Smooth muscle cell (in vitro differentiated cells): ENCODE data around the gene SPTLC1. TPM values are rescaled to one million over a fixed set of nuclear protein-coding genes. Genes with fewer than 3 reads are reported as not detected.
A peak's percentile ranks its signal among the peaks of the same experiment; 100 is the strongest.
"Not testable (repeated sequence)": the region's sequence is repeated elsewhere in the genome, so short reads cannot be mapped to it uniquely, and the experiment has no call there.

Experiments
- DNase-seq: peaks from one replicate; lab custom pipeline; 2025; ENCODE audit not compliant: unreplicated experiment; lab: John Stamatoyannopoulos, UW
- H2AFZ ChIP-seq: fragments of 200-600 bp; sonication (generic); 2 replicates; pipeline ENCODE4 v1.6.0; 2016; ENCODE audit warnings: antibody characterized with exemption, low read depth, mild to moderate bottlenecking
- H3F3A ChIP-seq: fragments of 200-600 bp; sonication (generic); 2 replicates; pipeline ENCODE4 v1.6.0; 2017; ENCODE audit warnings: antibody characterized with exemption, low read depth
- H3K27ac ChIP-seq: fragments of 200-600 bp; sonication (generic); 2 replicates; pipeline ENCODE4 v1.5.1; 2016; ENCODE audit warnings: low read depth, mild to moderate bottlenecking
- H3K27me3 ChIP-seq: fragments of 200-600 bp; sonication (generic); 2 replicates; pipeline ENCODE4 v1.6.1; 2016; ENCODE audit warnings: low read depth, mild to moderate bottlenecking
- H3K36me3 ChIP-seq: fragments of 200-600 bp; sonication (generic); 2 replicates; pipeline ENCODE4 v1.5.1; 2016; ENCODE audit warnings: low read depth
- H3K4me1 ChIP-seq: fragments of 200-600 bp; sonication (generic); 2 replicates; pipeline ENCODE4 v1.5.1; 2016; ENCODE audit warnings: low read depth
- H3K4me2 ChIP-seq: fragments of 200-600 bp; sonication (generic); 2 replicates; pipeline ENCODE4 v1.6.0; 2016; ENCODE audit warnings: mild to moderate bottlenecking
- H3K4me3 ChIP-seq: fragments of 200-600 bp; sonication (generic); 2 replicates; pipeline ENCODE4 v1.5.1; 2016; ENCODE audit warnings: mild to moderate bottlenecking
- H3K79me2 ChIP-seq: fragments of 200-600 bp; sonication (generic); 2 replicates; pipeline ENCODE4 v1.6.0; 2016; ENCODE audit warnings: low read depth, mild to moderate bottlenecking
- H3K9ac ChIP-seq: fragments of 200-600 bp; sonication (generic); 2 replicates; pipeline ENCODE4 v1.6.0; 2016; ENCODE audit warnings: low read depth
- H3K9me3 ChIP-seq: fragments of 200-600 bp; sonication (generic); replicated peaks from 2 replicates; pipeline ENCODE4 v1.5.1; 2016; ENCODE audit warnings: low read depth
- H4K20me1 ChIP-seq: fragments of 200-600 bp; sonication (generic); 2 replicates; pipeline ENCODE4 v1.6.0; 2016; ENCODE audit warnings: low read depth
- WGBS: methylation state at CpG from one replicate; pipeline ENCODE4 v1.1.7; 2016; ENCODE audit warnings: low lambda C conversion rate; 5-methylcytosine and 5-hydroxymethylcytosine counted together
- polyA plus RNA-seq: library from polyadenylated mRNA; unstranded; fragments of >200 nt; fragmentation: Nextera tagmentation; extraction: Ambion mirVana; gene quantifications from 2 replicates; pipeline ENCODE4 v1.2.1, GENCODE V29; 2016
- total RNA-seq: library from RNA; depleted of rRNA; stranded (reverse); fragments of >200 nt; gene quantifications from 2 replicates; pipeline ENCODE4 v1.2.3, GENCODE V29; 2014
- TF ChIP-seq, protein P1 (sequence below): fragments of 200-600 bp; sonication (generic); IDR thresholded peaks from 2 replicates; pipeline ENCODE4 v1.5.1; 2017; ENCODE audit warnings: borderline replicate concordance, mild to moderate bottlenecking, antibody characterized with exemption; ENCODE audit not compliant: insufficient read depth, poor library complexity, severe bottlenecking

The SPTLC1 gene
- total and polyA plus RNA-seq, 2 experiments from 2014 or later = 75.6 to 168 TPM

DNA sequence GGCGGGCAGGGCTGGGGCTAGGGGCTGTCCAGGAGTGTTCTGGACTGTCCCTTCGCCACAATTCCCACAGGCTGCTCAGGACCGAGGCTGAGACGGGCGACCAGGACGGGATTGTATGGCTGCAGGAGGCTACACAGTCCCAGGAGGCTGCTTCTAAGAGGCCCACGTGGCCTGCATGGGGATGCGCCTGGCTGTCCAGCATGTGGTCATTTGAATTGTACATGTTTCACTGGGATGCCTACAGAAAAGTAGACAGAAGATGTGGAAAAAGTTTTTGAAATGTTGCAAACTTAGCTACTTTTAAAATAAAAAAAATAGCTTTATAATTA is 32.6 kb upstream of the SPTLC1 start:
- 85% methylated on average over 8 of the region's 8 CpGs for WGBS
- Histone ChIP-seq H4K20me1 (no peaks in the 10 kb centered on the region), H3F3A (peaks cover 4% of the 10 kb centered on the region), H3K4me3 (no peak overlapping the region), H3K9me3 (no peaks in the 10 kb centered on the region), H3K9ac (peak overlapping the region; percentile 98), H3K79me2 (no peaks in the 10 kb centered on the region), H3K27me3 (no peaks in the 10 kb centered on the region), H3K4me1 (peaks cover 16% of the 10 kb centered on the region), H3K36me3 (no peaks in the 10 kb centered on the region), H2AFZ (no peak overlapping the region), H3K27ac (peak overlapping the region; percentile 100), H3K4me2 (peak overlapping the region; percentile 52)
- TF ChIP-seq, protein P1, sequence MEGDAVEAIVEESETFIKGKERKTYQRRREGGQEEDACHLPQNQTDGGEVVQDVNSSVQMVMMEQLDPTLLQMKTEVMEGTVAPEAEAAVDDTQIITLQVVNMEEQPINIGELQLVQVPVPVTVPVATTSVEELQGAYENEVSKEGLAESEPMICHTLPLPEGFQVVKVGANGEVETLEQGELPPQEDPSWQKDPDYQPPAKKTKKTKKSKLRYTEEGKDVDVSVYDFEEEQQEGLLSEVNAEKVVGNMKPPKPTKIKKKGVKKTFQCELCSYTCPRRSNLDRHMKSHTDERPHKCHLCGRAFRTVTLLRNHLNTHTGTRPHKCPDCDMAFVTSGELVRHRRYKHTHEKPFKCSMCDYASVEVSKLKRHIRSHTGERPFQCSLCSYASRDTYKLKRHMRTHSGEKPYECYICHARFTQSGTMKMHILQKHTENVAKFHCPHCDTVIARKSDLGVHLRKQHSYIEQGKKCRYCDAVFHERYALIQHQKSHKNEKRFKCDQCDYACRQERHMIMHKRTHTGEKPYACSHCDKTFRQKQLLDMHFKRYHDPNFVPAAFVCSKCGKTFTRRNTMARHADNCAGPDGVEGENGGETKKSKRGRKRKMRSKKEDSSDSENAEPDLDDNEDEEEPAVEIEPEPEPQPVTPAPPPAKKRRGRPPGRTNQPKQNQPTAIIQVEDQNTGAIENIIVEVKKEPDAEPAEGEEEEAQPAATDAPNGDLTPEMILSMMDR = no peak
- no peak for DNase-seq

DNA sequence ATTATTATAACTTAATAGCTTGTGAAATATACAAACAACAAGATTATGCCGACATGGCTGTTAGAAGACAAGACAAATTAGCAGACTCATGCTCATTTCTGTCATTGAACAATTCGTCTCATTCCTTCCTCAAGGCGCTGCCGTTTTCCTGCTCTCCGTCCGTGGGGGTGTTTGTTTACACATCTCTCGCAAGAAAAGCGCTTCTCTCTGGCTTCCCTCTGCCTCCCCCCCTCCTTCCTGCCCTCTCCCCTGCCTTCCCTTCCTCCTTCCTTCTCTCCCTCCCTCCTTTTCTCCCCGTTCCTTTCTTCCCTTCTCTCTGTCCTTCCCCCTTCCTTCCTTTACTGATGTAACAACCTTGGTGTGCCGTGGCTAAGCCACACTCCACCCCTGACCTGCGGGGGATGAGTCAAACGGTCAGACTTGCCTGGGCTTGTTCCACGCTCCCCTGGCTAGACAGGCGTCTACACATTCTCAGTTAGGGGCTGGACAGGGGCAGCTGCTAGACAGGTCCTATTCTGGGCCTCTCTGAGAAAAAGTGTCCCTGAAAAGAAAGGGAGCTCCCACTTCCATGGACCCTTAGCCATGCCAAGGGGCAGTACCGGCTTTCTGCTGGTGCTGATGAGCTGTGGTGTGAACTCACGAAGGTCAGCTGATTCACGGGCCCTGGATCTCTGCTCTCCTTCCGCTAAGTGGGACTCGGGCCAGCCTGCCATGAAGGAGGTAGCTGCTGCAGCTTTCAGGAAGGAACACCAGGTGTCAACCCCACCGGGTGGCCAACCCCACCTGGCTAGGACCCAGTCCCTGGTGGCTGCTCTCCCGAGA is 32.0 kb upstream of the SPTLC1 start:
- no peaks in the 10 kb centered on the region for H3K36me3 ChIP-seq
- H2AFZ ChIP-seq = no peak overlapping the region
- H3K27ac ChIP-seq = peak overlapping the region; percentile 100
- TF ChIP-seq, protein P1 = peak; percentile 24
- no peaks in the 10 kb centered on the region for H3K27me3 ChIP-seq
- peak overlapping the region; percentile 98 for H3K9ac ChIP-seq
- H3K4me1 ChIP-seq = peaks cover 16% of the 10 kb centered on the region
- H3K79me2 ChIP-seq = no peaks in the 10 kb centered on the region
- peaks cover 4% of the 10 kb centered on the region for H3F3A ChIP-seq
- no peaks in the 10 kb centered on the region for H4K20me1 ChIP-seq
- no peak overlapping the region for H3K4me3 ChIP-seq
- peak overlapping the region; percentile 52 for H3K4me2 ChIP-seq
- peak; percentile 32 for DNase-seq
- no peaks in the 10 kb centered on the region for H3K9me3 ChIP-seq
- 22% methylated on average over 21 of the region's 21 CpGs for whole genome bisulfite sequencing

DNA sequence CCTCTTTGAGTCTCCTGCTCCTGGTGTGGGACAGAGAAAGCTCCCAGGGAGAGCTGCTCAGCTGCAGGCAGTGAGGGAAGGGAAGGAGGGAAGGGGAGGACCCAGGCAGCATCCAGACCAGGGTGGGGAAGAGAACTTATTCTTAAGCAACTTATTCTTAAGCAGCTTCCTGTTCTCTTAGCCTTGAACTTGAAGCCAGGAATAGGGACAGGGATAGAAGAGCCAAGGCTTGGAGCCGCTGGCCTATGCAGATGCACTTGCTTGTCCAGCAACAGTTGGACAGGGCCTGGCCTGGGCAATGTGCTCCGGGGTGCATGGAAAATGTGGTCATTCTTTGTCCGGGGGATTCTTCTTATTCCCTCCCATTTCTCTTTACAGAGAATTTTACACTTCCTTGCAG is 31.4 kb upstream of the SPTLC1 start:
- TF ChIP-seq, protein P1 = no peak
- peak overlapping the region; percentile 98 for H3K9ac ChIP-seq
- no peaks in the 10 kb centered on the region for H4K20me1 ChIP-seq
- WGBS = 62% methylated on average over 3 of the region's 3 CpGs
- no peaks in the 10 kb centered on the region for H3K27me3 ChIP-seq
- no peaks in the 10 kb centered on the region for H3K36me3 ChIP-seq
- H3K4me1 ChIP-seq = peaks cover 16% of the 10 kb centered on the region
- H3K79me2 ChIP-seq = no peaks in the 10 kb centered on the region
- no peak overlapping the region for H2AFZ ChIP-seq
- DNase-seq = no peak
- peaks cover 4% of the 10 kb centered on the region for H3F3A ChIP-seq
- no peaks in the 10 kb centered on the region for H3K9me3 ChIP-seq
- no peak overlapping the region for H3K4me3 ChIP-seq
- peak overlapping the region; percentile 100 for H3K27ac ChIP-seq
- H3K4me2 ChIP-seq = peak overlapping the region; percentile 52

DNA sequence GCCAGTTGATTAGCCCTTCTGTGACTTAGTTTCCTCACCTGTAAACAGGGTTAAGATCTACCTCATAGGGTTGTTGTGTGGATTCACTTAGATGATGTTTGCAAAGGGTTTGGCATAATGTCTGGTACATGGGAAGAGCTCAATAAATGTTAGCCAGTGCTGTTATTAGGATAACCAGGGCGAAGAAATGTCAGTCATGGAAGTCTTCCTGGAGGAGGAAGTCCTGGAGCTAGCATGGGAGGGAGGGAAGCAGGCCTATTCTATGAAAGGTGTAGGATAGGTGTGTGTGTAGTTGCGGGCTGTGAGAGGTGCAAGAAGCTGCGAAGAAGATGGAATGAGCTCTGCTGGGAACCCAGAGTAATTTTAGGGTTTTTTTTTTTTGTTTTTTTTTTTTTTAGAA is 30.6 kb upstream of the SPTLC1 start:
- 94% methylated on average over 3 of the region's 3 CpGs for WGBS

More for the DNA sequence above, 30.6 kb upstream of the SPTLC1 start:
- H3K4me3 ChIP-seq, H3K4me2 ChIP-seq, H3K9me3 ChIP-seq, H3F3A ChIP-seq, H2AFZ ChIP-seq, H4K20me1 ChIP-seq, H3K27me3 ChIP-seq, H3K36me3 ChIP-seq, H3K79me2 ChIP-seq, DNase-seq: not testable (repeated sequence)
- peak overlapping the region; percentile 98 for H3K9ac ChIP-seq
- peaks cover 19% of the 10 kb centered on the region for H3K4me1 ChIP-seq
- H3K27ac ChIP-seq = peak overlapping the region; percentile 100
